RCC 7860 (cell line): ENCODE results near the gene NTN5.

Experiments
- DNase-seq: peaks from one replicate; pipeline ENCODE4 v3.0.0-alpha.2; 2015; ENCODE audit warnings: low spot score
- FAIRE-seq: peaks from 2 replicates; lab custom pipeline; 2012; peaks lifted over from hg19 to GRCh38; lab: Jason Lieb, UNC

The NTN5 gene

DNA sequence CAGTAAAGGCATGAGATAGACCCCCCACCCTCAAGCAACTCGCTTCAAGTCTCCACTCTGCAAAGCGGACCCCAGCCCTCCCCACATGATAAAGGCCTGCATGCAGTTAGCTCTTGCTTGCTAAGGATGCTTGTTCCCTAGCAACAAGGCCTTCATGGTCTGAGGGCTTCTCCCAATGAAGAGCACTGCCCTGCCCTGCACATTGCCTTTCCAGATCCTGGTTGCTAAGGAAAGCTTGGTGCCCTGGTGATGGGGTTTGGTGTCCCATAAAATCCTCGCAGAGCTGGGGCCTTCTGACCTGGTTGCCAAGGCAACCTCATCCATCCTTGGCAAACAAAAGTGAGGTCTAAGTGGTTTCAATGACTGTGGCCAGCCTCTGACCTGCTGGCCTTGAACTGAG, 41.6 kb downstream of the NTN5 start:
- DNase-seq = no peak
- FAIRE-seq = no peak

DNA sequence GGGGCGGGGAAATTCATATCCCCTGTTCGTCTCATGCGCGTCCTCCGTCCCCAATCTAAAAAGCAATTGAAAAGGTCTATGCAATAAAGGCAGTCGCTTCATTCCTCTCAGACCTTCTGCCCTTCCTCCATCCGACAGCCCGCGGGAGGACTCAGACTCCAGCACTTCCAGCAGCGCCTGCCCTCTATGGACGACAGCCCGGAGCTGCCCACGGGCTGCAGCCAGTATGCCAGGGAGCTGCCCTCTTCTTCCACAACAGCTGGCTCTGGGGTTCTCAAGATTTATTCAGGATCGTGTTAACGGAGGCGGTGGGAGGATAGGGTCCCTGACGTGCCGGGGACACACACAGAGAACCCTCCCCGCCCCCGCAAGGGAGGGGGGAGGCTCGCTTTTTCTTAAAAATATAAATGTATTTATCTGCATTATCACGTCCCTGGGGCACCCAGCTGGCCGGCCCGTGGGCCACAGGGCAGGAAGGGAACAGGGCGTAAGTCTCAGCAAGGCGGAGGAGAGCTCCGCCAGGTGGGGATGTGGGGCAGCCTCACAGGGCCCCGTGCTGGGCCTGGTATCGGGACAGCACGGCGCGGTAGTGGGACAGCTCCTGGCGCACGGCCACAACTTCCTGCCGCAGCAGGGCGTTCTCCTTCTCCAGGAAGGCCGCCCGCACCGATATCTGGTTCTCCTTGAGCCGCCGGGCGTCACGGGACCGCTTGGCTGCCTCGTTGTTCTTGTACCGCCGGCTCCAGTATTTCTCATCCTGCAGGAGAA, 42.3 kb downstream of the NTN5 start:
- FAIRE-seq = no peak
- DNase-seq = no peak

DNA sequence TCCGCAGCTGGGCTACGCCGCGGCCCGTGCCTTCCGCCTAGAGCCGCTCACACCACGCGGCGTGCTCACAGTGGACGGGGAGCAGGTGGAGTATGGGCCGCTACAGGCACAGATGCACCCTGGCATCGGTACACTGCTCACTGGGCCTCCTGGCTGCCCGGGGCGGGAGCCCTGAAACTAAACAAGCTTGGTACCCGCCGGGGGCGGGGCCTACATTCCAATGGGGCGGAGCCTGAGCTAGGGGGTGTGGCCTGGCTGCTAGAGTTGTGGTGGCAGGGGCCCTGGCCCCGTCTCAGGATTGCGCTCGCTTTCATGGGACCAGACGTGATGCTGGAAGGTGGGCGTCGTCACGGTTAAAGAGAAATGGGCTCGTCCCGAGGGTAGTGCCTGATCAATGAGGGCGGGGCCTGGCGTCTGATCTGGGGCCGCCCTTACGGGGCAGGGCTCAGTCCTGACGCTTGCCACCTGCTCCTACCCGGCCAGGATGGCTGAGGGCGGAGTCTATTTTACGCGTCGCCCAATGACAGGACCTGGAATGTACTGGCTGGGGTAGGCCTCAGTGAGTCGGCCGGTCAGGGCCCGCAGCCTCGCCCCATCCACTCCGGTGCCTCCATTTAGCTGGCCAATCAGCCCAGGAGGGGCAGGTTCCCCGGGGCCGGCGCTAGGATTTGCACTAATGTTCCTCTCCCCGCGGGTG, 43.1 kb downstream of the NTN5 start:
- FAIRE-seq = no peak

DNA sequence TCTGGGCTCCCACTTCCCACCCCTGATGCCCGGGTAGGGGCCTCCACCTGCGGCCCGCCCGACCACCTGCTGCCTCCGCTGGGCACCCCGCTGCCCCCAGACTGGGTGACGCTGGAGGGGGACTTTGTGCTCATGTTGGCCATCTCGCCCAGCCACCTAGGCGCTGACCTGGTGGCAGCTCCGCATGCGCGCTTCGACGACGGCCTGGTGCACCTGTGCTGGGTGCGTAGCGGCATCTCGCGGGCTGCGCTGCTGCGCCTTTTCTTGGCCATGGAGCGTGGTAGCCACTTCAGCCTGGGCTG, 43.6 kb downstream of the NTN5 start:
- no peak for DNase-seq

More for the DNA sequence above, 43.1 kb downstream of the NTN5 start:
- DNase-seq = no peak

DNA sequence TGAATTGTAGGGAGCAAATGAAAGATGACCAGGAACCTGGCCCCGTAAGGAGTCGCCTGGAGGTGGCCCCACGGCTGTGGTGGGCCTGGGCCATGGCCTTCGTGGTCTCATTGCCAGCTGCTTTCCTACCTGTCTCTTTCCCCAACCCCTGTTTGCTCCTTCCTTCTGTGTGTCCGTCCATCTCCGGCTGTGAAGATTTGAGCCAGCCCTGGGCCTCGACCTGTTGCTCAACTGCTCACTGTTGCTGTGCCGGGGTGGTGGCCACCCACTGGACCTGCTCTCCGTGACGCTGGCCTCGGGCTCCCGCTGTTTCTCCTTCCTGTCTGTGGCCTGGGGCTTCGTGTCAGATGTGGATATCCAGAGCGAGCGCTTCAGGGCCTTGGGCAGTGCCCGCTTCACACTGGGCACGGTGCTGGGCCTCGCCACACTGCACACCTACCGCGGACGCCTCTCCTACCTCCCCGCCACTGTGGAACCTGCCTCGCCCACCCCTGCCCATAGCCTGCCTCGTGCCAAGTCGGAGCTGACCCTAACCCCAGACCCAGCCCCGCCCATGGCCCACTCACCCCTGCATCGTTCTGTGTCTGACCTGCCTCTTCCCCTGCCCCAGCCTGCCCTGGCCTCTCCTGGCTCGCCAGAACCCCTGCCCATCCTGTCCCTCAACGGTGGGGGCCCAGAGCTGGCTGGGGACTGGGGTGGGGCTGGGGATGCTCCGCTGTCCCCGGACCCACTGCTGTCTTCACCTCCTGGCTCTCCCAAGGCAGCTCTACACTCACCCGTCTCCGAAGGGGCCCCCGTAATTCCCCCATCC, 44.1 kb downstream of the NTN5 start:
- FAIRE-seq = no peak
- no peak for DNase-seq

More for the DNA sequence above, 43.6 kb downstream of the NTN5 start:
- no peak for FAIRE-seq

DNA sequence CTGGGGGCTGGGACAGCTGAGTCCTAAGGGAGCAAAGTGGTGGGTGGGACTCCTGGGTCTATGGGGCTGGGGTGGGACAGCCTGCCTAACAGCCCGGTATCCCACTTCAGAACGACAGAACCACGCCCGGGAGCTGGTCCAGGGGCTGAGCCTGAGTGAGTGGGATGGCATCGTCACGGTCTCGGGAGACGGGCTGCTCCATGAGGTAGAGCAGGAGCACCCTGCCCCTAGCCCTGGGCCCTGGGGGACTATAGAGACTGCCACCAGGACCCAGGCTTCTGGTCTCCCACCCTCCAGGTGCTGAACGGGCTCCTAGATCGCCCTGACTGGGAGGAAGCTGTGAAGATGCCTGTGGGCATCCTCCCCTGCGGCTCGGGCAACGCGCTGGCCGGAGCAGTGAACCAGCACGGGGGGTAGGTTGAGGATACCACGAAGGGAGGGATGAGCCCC, 44.9 kb downstream of the NTN5 start:
- no peak for DNase-seq
- FAIRE-seq = no peak

DNA sequence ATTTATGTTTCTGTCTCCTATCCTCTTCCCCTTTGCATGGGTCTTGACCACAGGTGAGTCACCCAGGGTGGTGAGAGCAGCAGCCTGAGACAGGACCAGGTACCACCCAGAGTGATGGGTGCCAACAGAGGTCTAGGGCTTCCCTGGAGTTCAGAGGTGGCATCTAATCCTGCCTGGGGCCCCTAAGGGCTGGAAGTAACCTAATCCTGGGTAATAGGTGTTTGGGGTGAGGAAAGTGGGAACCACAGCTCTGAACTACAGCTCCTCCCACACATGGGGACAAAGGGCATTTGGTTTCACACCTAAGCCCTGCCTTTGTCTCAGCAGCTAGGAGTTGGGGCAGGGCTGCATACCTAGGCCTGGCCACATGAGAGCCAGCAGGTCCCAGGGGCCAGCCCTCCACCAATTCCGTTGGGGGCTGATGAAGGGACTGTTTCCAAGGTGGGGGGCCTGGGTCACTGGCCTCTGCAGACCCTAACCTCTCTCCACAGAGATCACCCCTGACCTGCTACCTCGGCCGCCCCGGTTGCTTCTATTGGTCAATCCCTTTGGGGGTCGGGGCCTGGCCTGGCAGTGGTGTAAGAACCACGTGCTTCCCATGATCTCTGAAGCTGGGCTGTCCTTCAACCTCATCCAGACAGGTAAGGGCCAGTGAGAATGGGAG, 45.5 kb downstream of the NTN5 start:
- FAIRE-seq = no peak
- peak; percentile 30 for DNase-seq

DNA sequence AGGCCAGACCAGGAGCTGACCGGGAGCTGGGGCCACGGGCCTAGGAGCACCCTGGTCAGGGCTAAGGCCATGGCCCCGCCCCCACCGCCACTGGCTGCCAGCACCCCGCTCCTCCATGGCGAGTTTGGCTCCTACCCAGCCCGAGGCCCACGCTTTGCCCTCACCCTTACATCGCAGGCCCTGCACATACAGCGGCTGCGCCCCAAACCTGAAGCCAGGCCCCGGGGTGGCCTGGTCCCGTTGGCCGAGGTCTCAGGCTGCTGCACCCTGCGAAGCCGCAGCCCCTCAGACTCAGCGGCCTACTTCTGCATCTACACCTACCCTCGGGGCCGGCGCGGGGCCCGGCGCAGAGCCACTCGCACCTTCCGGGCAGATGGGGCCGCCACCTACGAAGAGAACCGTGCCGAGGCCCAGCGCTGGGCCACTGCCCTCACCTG, 46.9 kb downstream of the NTN5 start:
- FAIRE-seq (no peak), DNase-seq (no peak)

DNA sequence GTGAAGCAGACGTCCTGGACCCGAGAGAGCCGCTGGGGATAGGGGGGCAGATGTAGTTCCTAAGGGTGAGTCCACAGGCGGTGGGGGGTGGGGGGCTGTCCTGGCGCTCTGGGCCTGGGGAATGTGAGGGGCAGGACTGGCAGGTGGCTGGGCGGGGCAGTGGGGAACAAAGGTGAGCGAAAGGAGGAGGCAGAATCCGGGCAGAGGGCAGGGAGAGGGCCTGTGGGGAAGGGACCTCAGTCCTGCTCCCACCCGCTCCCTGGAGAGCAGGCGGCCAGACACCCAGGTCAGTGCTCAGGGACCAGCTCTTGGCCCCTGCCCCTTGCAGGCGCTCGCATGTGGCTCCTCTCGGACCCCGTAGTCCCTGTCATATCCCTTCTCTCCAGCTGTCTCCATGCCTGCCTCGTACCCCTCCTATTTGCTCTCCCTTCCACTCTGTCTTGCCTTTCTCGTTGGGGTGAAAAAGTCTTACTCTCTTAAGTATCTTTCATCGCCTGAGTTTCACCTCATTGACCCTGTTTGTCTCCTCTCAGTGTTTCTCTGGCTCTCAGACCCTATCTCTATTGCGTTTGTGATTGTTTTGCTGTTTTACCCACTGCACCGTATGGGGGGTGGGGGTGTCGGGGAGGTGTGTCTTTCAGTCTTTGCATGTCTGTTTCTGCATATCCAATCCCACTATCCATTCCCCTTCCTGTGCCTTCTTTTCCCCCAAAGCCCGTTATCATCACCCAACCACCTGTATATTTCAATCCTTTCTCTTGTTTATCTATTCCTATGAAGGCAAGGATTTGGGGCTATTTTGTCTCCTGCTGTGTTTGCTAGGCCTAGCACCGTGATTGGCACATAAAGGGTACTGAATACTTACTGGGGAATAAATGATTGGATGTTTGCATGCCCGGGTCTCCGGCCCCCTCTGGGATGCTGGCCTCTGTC, 47.8 kb downstream of the NTN5 start:
- FAIRE-seq (no peak), DNase-seq (no peak)

DNA sequence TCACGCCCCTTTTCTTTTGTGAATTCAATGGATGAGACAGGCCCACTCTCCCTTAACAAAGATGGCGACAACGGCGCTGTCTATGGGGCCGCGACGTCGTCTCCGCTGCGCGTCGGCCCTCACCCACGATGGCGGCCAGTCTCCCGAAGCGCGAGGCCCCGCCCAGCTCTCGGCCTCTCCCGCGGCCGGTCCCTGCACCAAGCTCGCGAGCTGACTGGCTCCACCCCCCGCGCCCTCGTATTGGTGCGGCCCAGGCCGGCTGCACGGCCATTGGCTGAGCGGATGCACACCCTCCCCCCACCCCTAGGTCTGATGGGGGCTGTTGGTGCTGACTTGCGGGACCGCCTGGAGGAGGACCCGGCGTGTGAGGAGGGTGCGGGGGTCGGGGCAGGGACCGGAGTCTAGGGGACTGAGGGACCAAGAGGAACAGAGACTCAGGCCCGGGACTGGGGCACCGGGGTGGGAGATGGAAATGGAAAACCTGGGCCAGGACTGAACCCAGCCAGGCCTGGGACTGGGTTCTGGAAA, 48.7 kb downstream of the NTN5 start:
- FAIRE-seq = no peak
- no peak for DNase-seq

DNA sequence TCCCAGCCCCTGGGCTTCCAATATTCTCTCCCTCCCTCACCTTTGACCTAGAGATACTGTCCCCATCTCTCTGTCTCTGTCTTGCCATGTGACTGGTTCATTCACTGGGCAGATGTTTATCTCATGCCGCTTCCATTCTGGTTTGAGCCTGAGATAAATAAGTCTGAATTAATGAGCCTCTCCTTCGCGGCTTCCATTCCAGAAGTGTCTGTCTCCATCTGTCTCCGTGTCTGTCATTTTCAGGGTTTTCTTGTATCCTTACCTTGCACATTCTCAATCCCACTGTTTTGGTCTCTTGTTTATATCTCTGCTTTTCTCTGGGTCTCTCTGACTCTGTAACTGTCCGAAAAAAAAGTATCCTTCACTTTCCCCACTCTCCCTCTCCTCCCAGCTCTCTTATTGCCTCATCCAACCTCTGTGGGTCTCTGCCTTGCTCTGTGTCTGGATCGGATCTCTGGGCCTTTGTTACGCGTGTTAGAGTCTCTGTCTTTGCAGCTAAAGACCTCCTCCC, 49.2 kb downstream of the NTN5 start:
- DNase-seq = no peak
- FAIRE-seq = no peak

DNA sequence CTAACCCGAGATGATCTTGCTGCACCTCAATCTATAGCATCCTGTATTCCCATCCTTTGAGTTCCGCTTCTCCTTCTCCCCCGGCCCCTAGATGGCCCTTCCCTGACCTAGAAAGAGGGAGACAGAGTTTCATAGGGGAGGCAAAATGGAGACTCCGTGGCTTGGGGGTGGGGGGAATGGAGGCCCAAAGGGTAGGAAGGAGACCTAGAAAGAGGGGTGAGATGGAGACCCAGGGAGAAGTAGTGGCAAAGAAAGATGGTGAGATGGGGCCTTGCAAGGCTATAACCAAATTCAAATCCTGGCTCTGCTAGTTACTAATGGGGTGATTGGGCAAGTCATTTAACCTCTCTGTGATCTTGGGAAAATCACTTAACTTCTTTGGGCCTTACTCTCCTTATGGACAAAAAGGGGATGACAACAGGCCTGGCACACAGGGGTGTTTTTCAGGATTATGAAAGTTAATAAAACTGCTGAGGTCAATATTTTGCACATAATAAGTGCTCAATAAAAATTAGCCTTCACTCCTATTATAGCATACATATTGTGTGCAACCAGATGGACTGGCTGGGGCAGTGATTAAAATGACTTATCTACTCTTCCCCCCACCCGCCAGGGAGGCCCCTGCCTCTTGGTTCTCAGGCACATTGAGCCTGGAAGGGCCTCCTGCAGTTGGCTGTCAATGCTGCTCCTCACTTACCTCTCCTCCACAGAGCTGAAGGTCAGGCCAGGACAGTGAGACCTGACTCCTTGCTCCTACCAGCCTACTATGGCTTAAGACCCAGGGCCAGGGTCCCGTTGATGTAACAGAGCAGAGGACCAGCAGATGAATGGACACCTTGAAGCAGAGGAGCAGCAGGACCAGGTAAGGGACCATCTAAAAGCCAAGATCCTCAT, 52.9 kb downstream of the NTN5 start:
- DNase-seq (no peak), FAIRE-seq (no peak)

DNA sequence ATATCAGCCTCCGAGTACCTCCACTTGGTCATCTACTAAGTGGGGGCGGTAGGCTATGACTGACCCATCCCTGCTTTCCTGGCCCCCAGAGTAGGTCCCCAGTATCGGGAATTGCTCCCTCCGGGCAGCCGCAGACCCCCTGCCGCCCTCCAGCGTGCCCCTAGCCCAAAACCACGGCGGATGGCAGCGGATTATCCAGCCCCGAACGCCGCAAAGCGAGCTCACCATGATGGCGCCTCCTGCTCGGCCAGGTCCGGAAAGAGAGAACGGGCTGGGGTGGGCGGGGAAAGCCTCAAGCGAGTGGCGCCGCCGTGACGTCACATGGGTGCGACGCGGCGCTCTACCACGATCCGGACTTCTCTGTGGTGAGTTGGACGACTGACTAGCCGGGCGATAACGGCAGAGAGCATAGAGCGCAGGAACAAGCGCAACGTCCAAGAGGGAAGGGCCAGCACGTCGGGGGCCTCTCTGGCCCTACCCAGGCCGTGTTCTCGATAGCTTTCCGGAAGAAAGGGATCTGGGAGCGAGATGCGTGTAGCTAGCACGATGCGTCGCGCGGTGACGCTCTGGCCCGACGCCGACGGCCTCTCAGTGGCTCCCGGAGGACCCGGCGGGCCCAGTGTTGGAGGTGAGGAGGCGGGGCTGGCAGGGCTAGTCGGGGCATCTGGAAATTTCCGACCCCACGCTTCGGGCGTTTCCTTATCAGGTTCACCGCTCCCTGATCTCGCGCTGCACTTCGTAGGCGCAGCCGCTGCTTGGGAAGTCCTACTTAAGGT, 53.7 kb downstream of the NTN5 start, which contains the start of the genes RPL18 and SPHK2:
TSS of gene RPL18 (minus strand) at position 263 of the 776 bp plus-strand sequence. CDS start at position 228, 35 bp downstream.
TSS of gene SPHK2 (plus strand) at position 591 of the 776 bp plus-strand sequence. CDS start 1,009 bp downstream, outside the sequence.
- DNase-seq = peak; percentile 98
- FAIRE-seq = peak; percentile 62

DNA sequence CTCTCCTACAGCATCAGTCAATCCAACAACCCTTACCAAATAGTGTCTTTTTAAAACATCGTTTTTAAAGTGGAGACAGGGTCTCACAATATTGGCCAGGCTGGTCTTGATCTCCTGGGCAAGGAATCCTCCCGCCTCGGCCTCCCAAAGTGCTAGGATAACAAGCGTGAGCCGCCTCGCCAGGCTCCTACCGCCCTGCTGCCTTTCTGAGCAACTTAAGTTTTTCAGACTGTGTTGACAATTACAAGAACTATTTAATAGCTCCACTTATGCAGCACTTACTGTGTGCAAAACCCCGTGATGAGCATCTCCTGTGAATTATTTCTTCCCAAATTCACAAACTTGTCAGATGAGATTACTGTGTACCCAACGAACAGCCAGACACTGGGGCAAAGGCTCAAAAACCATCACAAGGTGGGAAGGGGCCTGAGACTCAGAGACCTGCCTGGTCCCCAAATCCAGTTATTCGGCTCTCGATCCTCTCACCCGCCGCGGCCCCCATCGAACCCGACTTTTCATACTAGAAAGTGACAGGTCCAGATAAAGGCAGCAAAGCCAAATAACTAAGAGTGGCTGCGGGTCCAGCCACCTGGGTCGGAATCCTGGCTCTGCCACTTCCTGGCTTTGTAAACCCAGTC, 54.4 kb downstream of the NTN5 start:
- FAIRE-seq (no peak), DNase-seq (no peak)

DNA sequence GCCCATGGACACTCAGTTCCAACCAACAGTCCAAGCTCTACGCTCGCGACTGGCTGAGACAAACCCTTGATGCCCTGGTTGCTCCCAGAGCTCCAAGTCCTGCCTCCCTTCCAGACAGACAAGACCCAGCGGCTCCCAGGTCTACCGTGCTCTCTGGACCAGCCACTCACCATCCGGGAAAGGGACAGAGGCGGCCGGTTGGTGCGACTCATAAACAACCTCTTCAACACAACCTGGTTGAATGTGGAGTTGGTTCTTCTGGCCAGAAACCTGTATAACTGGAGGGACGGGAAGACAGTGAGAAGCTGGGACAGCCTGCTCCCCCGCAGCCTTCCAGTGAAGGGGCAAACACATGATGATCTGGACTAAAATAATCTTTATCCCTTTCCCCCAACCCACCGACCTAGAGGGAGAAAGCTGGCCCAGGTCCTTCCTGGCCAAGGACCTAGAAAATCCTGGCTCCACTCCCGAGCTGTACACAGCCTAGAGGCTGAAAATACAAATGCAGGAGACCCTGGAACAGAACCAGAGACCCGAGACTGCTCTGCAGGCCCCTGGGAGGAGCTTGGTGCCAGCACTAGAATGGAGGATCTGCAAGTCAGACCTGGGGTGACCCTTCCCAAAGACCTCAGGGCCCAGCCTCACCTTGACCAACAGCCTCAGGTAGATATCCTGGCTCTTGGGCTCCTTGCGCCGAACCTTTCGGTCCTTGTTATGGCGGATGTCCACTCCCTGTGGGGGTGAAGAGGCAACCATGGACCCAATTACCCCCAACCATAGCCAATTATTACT, 55.5 kb downstream of the NTN5 start:
- DNase-seq (no peak), FAIRE-seq (no peak)

DNA sequence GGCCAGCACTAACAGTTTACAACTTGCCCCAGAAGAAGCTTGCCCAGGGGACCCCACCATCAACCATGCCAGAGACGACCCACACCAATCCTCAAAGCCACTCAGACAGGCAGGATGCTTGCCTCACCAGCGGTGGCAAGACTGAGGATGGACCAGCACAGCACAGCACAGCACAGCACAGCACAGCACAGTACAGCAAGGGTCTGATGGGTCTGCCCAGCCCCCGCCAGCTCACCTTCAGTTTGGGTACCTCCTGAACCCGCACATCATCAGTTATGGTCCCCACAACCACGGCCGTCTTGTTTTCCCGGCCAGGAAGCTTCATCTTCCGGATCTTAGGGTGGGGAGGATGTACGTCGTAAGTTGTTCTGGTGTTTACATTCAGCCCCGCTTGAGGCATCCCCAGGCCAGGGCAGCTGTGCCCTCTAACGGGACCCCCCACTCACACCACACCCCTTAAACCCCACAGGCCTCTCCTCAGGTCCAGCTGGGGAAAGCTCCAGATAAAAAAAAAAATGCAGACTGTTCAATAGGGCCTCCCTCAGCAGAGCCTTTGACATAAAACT, 56.2 kb downstream of the NTN5 start:
- no peak for FAIRE-seq
- no peak for DNase-seq
